ENCODE data around the gene SMG1. TPM values are rescaled to one million over a fixed set of nuclear protein-coding genes. Genes with fewer than 3 reads are reported as not detected.
"Not testable (repeated sequence)": the region's sequence is repeated elsewhere in the genome, so short reads cannot be mapped to it uniquely, and the experiment has no call there.

Gene SMG1
- total RNA-seq (2014; rRNA removed; shearing (Covaris generic)) = 18.3 and 30.6 TPM in 2 replicates

DNA sequence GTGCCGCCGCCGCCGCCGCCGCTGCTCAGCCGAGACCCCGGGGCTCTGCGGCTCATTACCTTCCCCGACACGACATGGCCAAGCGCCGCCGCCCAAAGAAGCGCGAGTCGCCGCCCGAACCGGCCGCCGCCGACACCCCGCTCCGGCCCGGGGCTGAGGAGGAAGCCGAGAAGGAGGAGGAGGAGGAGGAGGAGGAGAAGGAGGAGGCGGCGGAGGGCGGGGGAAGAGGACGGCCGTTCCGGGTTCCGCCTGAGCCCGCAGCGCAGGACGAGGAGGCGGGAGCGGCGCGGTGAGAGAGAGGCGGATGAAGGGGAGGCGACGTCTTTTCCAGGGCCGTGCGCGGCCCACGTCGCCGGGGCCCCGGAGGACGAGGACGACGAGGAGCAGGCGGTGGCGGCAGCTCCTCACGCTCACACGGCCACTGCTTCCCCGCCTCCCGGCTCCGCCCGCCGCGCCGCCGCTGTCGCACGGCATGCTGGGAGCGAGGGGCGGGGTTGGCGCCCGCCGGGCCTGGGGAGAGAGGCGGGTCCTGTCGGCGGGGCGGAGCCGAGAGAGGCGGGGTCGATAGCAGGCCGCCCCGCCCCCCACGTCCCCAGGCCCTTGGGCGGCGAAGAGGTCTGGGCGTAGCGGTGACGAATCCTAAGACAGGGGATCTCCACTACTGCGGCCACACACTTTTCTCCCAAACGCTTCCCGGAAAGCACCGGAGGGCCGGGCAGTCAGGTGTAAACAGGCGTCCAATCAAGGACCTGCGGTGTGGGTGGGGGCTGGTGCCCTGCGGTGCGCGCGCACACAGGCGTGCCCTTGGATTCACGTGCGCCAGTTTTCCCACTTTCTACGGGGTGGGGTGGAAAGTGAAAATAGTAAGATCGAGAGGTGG, at the start of gene SMG1:
SMG1 (minus strand) TSS at position 423 of the 880 bp plus-strand sequence; CDS start at position 56, 367 bp downstream.
- peak; percentile 96 for DNase-seq
- not testable (repeated sequence) for H3K27me3 ChIP-seq (ENCODE audit: control insufficient read depth, insufficient read depth, low read length); H3K36me3 ChIP-seq (replicated peaks; ENCODE audit: control insufficient read depth, insufficient read depth, low read length)
- peak within 1 kb of the TSS; percentile 64 for H3K4me3 ChIP-seq (ENCODE audit: insufficient read depth, low read depth, low read length)

DNA sequence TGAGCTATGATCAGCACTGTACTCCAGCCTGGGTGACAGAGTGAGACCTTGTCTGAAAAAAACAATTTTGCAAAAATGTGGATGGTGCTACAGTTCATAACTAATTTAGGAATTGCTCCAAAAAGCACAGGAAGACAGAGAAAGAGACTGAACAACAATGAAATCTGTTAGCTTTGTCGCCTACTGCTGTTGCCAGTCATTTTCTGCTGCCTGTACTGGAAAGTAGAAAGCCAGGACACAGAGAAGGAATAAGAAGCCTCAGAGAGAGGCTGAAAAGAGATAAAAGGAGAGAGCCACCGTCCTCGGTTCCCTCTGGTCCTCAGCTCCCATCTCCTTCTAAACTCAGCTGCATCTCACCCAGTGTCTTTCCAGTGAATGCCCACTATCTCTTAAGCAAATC, 48.9 kb upstream of the SMG1 start:
- no peaks in the 10 kb centered on the region for H3K27me3 ChIP-seq (ENCODE audit: control insufficient read depth, insufficient read depth, low read length)
- no peak overlapping the region for H3K4me3 ChIP-seq (ENCODE audit: insufficient read depth, low read depth, low read length)
- DNase-seq = no peak
- H3K36me3 ChIP-seq (replicated peaks; ENCODE audit: control insufficient read depth, insufficient read depth, low read length) = no peaks in the 10 kb centered on the region

DNA sequence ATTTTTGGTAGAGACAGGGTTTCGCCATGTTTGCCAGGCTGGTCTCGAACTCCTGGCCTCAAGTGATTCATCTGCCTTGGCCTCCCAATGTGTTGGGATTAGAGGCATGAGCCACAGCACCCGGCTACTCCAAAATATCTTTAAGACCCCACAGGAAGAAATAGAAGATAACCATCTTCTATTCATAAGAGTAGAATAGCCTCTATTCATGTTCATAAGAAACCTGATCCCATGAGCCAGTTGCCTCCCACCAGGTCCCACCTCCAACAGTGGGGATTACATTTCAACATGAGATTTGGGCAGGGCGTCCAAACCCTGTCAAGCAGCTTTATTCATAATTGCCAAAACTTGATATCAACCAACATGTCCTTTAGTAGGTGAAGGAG, 43.6 kb upstream of the SMG1 start:
- Histone ChIP-seq H3K36me3 (replicated peaks; ENCODE audit: control insufficient read depth, insufficient read depth, low read length) (no peaks in the 10 kb centered on the region), H3K27me3 (ENCODE audit: control insufficient read depth, insufficient read depth, low read length) (no peaks in the 10 kb centered on the region), H3K4me3 (ENCODE audit: insufficient read depth, low read depth, low read length) (no peak overlapping the region)
- DNase-seq = no peak

DNA sequence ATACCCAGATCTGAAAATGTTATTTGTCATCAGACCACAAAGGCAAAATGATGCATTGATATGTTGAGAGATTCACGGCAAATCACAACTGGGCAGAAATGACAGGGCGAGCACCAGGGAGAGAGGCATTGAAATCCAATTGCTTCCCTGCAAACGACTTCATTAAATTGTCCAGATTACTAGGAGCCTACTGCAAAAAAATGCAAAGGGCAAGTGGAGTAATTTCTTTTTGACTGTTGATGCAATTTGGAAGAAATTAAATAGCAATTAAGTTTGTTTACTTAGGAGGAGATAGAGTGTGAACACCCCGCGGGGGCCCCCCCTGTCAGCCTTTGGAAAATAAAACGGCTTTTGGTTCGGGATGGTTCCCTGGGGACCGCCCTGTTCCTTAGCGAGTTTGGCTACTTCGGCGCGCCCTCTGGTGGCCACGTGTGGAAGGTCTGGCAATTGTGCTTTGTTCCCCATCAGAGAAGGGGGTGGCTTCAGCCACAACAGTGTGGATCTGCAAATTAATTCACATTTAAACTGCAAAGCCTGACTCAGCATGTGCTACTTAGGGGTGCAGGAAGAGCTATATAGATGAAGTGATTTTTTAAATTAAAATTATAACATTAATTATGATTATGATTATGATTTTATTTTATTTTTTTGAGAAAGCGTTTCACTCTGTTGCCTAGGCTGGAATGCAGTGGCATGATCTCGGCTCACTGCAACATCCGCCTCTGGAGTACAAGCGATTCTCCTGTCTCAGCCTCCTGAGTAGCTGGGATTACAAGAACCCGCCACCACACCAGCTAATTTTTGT, 43.0 kb upstream of the SMG1 start:
- Histone ChIP-seq H3K27me3 (ENCODE audit: control insufficient read depth, insufficient read depth, low read length) (no peaks in the 10 kb centered on the region), H3K36me3 (replicated peaks; ENCODE audit: control insufficient read depth, insufficient read depth, low read length) (no peaks in the 10 kb centered on the region), H3K4me3 (ENCODE audit: insufficient read depth, low read depth, low read length) (no peak overlapping the region)
- peak; percentile 90 for DNase-seq

DNA sequence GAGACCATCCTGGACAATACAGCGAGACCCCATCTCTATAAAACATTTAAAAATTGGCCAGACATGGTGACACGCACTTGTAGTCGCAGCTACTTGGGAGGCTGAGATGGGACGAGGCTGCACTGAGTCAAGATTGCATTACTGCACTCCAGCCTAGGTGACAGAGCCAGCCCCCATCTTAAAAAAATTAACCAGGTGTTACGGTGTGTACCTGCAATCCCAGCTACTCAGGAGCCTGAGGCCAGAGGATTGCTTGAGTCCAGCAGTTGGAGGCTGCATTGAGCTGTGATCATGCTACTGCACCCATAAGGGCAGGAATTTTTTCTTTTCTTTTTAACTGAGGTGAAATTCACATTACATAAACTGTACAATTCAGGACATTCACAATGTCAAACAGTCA, 40.6 kb upstream of the SMG1 start:
- Histone ChIP-seq H3K27me3 (ENCODE audit: control insufficient read depth, insufficient read depth, low read length) (no peaks in the 10 kb centered on the region), H3K4me3 (ENCODE audit: insufficient read depth, low read depth, low read length) (no peak overlapping the region)
- DNase-seq = no peak

DNA sequence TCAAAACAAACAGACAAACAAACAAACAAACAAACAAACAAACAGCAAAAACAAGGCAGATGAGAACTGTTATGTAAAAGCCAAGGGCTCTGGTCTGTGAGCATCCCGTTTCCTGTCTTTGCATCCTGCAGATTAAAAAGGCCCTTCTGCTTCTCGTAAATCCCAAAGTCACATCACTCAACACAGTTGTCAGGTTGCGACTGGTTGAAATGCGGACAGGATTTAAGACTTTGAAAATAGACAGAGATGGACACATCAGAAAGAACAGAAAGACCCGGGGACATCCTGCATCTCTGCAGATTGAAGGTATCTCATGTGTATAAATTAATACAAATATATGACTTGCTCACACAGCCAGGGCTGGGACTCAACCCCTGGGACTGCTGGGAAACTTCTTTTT, 39.3 kb upstream of the SMG1 start:
- DNase-seq = no peak
- H3K27me3 ChIP-seq (ENCODE audit: control insufficient read depth, insufficient read depth, low read length) = no peaks in the 10 kb centered on the region
- H3K4me3 ChIP-seq (ENCODE audit: insufficient read depth, low read depth, low read length) = no peak overlapping the region

More for the DNA sequence above, 40.6 kb upstream of the SMG1 start:
- no peaks in the 10 kb centered on the region for H3K36me3 ChIP-seq (replicated peaks; ENCODE audit: control insufficient read depth, insufficient read depth, low read length)

DNA sequence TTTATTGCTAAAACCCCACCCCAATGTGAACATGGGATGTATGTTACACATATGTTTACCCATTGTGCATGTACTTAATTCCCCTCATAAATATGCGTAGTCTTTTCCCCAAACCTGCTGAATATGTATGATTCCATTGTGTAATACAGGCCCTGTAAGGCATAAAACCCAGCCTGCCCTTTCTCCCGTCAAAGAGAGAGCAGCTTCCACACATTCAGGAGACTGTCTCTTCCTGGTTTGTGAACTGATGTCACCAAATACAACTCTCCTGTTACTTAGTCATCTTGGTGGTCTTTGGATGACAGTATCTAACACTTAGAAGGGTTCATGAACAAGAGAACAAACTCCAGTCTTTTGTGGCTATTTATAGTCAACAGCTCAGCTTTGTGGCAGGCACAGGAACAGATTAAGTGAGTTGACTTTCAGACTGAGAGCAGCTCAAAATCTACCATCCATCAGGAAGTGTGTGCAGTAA, 32.9 kb upstream of the SMG1 start:
- Histone ChIP-seq H3K27me3 (ENCODE audit: control insufficient read depth, insufficient read depth, low read length) (no peaks in the 10 kb centered on the region), H3K36me3 (replicated peaks; ENCODE audit: control insufficient read depth, insufficient read depth, low read length) (no peaks in the 10 kb centered on the region), H3K4me3 (ENCODE audit: insufficient read depth, low read depth, low read length) (no peak overlapping the region)
- no peak for DNase-seq

More for the DNA sequence above, 39.3 kb upstream of the SMG1 start:
- no peaks in the 10 kb centered on the region for H3K36me3 ChIP-seq (replicated peaks; ENCODE audit: control insufficient read depth, insufficient read depth, low read length)

DNA sequence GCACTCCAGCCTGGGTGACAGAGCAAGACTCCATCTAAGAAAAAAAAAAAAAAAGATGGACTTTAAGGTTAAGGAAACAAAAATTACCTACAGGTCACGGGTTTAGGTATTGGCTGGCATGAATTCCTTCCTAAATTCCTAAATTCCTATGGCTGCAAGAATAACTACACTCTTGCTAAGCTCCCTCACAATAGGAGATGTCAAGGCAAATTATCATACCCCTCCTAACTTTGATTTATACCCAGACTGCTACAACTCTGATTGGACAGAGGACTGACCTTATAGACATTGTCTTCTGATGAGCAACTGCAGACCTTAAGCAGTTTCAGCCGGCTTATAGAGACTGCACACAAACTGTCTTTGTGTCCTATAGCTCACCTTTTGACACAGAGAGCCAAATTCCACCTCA, 32.4 kb upstream of the SMG1 start:
- Histone ChIP-seq H3K4me3 (ENCODE audit: insufficient read depth, low read depth, low read length) (no peak overlapping the region), H3K27me3 (ENCODE audit: control insufficient read depth, insufficient read depth, low read length) (no peaks in the 10 kb centered on the region), H3K36me3 (replicated peaks; ENCODE audit: control insufficient read depth, insufficient read depth, low read length) (no peaks in the 10 kb centered on the region)
- no peak for DNase-seq

DNA sequence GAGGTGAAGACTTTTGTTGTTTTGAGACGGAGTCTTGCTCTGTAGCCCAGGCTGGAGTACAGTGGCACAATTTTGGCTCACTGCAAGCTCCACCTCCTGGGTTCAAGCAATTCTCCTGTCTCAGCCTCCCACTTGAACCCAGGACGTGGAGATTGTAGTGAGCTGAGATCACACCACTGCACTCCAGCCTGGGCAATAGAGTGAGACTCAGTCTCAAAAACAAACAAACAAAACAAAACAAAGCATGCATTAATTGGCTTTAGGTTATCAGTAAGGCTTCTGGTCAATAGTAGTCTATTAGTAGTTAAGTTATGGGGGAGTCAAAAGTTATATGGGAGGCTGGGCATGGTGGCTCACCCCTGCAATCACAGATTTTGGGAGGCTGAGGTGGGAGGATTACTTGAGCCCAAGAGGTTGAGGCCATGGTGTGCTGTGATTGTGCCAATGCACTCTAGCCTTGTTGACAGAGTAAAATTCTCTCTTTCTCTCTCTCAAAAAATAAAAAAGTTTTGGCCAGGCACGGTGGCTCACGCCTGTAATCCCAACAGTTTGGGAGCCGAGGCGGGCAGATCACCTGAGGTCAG, 30.5 kb upstream of the SMG1 start:
- H3K4me3 ChIP-seq (ENCODE audit: insufficient read depth, low read depth, low read length); DNase-seq; H3K36me3 ChIP-seq (replicated peaks; ENCODE audit: control insufficient read depth, insufficient read depth, low read length); H3K27me3 ChIP-seq (ENCODE audit: control insufficient read depth, insufficient read depth, low read length): not testable (repeated sequence)

DNA sequence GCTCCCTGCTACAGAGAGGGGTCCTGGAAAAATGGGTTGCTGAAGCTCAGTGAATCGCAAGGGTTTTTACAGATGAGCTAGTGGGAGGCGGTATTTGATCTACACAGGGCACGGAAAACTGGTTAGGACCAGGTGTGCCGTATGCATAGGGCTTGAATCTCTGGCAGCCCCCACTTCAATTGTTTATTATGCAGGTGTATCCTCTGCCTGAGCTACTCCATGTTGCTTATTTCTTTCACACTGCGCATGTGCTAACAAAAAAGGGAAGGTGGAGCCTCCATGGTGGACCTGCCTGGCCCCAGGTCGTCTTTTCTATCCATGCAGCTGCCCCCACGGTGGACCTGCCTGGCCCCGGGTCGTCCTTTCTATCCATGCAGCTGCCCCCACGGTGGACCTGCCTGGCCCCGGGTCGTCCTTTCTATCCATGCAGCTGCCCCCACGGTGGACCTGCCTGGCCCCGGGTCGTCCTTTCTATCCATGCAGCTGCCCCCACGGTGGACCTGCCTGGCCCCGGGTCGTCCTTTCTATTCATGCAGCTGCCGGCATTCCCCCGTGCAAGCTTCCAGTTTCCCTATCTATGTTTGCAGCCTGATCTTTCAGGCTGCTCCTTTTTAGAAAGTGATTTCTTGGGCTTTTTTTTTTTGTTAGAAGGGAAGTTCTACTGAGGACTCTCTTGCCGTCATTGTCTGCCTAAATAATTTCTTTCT, 29.8 kb upstream of the SMG1 start:
- DNase-seq; H3K36me3 ChIP-seq (replicated peaks; ENCODE audit: control insufficient read depth, insufficient read depth, low read length); H3K27me3 ChIP-seq (ENCODE audit: control insufficient read depth, insufficient read depth, low read length); H3K4me3 ChIP-seq (ENCODE audit: insufficient read depth, low read depth, low read length): not testable (repeated sequence)

DNA sequence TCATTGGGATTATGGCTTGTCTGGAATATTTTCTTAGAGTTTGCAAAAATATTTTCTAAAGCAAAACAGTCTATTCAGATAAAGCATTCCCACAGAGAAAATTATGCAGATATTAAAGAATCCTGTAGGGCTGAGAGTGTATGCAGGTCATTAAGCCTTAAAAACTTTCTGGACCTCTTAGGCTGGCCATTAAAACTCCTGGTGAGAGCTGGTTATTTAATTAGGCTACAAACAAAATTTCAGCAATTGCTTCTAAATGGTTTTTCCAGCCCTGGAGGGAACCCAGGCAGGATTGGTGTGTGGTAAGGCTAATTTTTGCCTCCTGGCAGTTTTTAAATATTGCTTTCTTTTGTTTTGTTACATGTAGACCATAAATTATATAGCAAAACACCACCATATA, 27.3 kb upstream of the SMG1 start:
- H3K36me3 ChIP-seq (replicated peaks; ENCODE audit: control insufficient read depth, insufficient read depth, low read length) = no peaks in the 10 kb centered on the region
- H3K4me3 ChIP-seq (ENCODE audit: insufficient read depth, low read depth, low read length) = no peak overlapping the region
- no peaks in the 10 kb centered on the region for H3K27me3 ChIP-seq (ENCODE audit: control insufficient read depth, insufficient read depth, low read length)
- DNase-seq = no peak

DNA sequence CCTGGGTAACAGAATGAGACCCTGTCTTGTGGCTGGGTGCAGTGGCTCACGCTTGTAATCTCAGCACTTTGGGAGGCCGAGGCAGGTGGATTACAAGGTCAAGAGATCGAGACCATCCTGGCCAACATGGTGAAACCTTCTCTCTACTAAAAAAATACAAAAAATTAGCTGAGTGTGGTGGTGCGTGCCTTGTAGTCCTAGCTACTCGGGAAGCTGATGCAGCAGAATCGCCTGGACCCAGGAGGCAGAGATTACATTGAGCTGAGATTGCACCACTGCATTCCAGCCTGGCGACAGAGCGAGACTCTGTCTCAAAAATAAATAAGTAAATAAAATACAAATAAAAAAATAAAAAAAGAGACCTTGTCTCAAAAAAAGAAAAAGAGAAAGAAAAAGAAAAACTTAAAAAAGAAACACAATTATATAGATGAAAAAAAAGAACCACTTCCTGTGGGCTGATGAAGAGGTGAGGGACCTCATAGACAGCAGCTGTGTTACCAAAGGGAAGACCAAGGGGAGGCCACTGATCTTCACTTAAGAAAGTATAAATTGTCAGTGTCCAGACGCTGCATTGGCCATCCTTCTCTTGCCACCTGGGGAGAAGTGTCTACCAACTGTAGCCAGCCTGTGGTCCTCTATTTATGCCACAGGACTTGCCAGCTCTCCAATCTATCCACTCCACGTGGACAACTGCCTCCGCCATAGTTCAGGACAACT, 24.4 kb upstream of the SMG1 start:
- no peaks in the 10 kb centered on the region for H3K36me3 ChIP-seq (replicated peaks; ENCODE audit: control insufficient read depth, insufficient read depth, low read length)
- H3K27me3 ChIP-seq (ENCODE audit: control insufficient read depth, insufficient read depth, low read length) = no peaks in the 10 kb centered on the region
- no peak overlapping the region for H3K4me3 ChIP-seq (ENCODE audit: insufficient read depth, low read depth, low read length)
- no peak for DNase-seq

DNA sequence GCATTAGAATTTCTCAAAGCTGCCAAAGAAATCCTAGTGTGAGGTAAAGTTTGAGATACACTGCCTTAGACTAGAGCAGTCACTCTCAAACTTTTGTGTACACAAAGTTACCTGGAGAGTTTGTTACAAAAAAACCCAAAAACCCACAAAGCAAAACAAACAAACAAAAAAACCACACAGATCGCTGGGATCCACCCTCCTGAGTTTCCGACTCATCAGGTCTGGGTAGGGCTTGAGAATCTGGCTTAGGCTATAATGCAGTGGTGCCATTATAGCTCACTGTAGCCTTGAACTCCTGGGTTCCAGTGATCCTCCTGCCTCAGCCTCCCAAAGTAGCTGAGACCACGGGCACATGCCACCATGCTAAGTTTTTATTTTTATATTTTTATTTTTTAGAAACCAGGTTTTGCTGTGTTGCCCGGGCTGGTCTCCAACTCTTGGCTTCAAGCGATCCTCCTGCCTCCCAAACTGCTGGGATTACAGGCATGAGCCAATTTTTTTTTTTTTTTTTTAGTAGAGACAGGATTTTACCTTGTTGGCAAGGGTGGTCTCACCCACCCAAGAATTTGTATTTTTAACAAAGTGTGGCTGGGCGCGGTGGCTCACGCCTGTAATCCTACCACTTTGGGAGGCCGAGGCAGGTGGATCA, 22.3 kb upstream of the SMG1 start:
- H3K27me3 ChIP-seq (ENCODE audit: control insufficient read depth, insufficient read depth, low read length) = no peaks in the 10 kb centered on the region
- H3K4me3 ChIP-seq (ENCODE audit: insufficient read depth, low read depth, low read length) = no peak overlapping the region
- no peak for DNase-seq
- no peaks in the 10 kb centered on the region for H3K36me3 ChIP-seq (replicated peaks; ENCODE audit: control insufficient read depth, insufficient read depth, low read length)
